Adrenal gland (tissue), 5 donors: ENCODE measurements around the gene HSPA12A.

Experiments used
- CTCF ChIP-seq, 6 experiments: fragments of 450-650 bp in 4 of 6; fragments of 200-600 bp in 2 of 6; sonication (generic) in 1 of 6; IDR thresholded peaks; 1 replicate in 5 of 6; 2 replicates in 1 of 6; pipeline versions ENCODE4 v1.5.1 to v1.8.0; 2016 to 2021; ENCODE audit warnings: antibody characterized with exemption in 6 of 6, mild to moderate bottlenecking in 2 of 6, moderate library complexity in 1 of 6
- POLR2A ChIP-seq, 2 donors: fragments of 450-650 bp; IDR thresholded peaks; one replicate each; pipeline ENCODE4 v1.6.1; 2017; ENCODE audit warnings: antibody characterized with exemption in 2 of 2, mild to moderate bottlenecking in 2 of 2, moderate library complexity in 1 of 2
- donor health status: DM: no; HTN: no; CAD: no.

GRCh38 chr10:116741391-116742351, 695 bp downstream of the HSPA12A start:
- TF ChIP-seq CTCF (IDR thresholded peaks at IDR 0.05): peak in 2 of 6 experiments; percentile 1 to 7
- no peak for TF ChIP-seq POLR2A (IDR thresholded peaks at IDR 0.05)
